Retina (tissue), 1 donor: Measurements from ENCODE around the gene AMT.
"Not testable (repeated sequence)": the region's sequence is repeated elsewhere in the genome, so short reads cannot be mapped to it uniquely, and the experiment has no call there.

Source experiments
- DNase-seq: peaks from one replicate; pipeline ENCODE4 v3.0.0-alpha.2; 2016

Gene AMT

DNA sequence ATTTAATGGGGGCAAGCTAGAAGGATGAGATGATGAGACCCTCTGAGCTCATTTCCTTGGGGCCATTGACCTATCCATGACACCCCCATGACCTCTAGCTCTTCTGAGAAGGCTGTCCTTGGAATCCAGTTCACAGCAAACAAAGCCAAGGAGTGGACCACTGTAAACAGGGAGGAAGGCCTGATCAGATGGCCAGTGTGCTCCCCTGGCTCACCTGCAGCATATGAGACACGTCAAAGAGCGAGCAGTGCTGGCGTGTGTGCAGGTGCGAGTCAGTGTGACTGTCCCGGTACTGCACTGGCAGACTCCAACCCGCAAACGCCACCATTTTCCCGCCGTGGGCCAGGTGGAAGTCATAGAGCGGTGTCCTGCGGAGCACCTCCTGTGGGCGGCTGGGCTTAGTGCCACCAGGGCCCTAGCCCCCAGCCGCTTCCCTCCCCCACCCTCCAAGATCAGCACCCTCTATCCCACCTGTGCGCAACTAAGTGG, 339 bp downstream of the AMT start:
- no peak for DNase-seq

DNA sequence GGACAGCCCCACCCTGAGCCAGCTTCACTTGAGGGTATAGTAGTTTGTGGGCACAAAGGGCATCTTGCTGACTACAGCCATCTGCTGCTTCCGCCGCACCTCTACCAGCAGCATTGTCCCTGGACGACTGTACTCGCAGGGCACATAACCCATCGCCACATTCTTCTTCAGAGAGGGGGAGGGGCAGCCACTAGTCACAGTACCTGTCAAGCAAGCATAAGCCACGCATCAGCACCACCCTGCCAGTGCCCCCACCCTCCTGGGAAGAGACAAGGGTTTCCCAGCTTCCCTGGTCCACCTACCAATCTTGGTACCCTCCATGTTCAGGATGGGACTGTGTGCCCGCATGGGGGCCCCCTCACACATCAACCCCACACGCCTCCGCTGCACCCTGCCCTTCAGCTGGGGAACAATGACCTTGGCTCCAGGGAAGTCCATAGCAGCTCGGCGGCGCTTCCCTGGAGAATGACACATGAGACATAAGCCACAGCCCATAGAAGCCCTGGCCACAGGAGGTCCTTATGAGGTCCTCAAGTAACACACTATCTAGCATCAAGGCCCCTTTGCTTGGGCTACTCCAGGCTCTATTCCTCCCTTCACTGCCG, 4.7 kb downstream of the AMT start:
- no peak for DNase-seq

GRCh38 chr3:49416867-49417266, 5.4 kb downstream of the AMT start:
- DNase-seq = no peak

DNA sequence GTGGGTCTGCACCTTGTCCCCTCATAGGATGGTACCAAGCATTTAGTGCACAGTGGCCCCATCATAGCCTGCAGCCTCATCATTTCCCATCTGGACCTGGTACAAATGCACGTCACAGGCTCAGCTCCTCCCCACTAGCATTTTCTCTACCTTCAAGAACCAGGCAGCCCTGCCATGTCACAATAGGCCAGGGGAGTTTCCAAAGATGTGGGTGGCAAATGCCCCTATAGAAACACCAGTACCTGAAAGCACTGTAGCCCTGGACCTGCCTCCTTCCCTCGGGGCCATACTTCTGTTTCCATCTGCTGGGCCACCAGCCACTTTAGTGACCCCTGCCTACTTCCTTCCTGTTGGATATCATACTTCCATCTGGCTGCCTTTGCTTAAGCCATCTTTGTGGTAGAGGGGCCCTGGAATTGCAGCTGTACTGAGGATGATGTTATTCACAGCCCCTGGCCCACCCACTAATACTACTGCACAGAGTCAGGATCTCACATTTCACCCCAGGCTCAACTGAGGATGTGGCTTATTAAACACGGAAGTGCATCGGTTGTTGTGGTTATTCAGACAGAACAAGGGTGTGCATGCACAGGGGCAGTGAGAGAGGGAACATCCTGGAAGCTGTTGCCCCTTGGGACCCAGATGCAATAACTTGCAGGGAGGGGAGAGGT, 6.2 kb downstream of the AMT start:
- DNase-seq = no peak

GRCh38 chr3:49414753-49415152, 7.5 kb downstream of the AMT start:
- no peak for DNase-seq

- no peak for DNase-seq
Observed at GRCh38 chr3:49413338-49413734, 8.9 kb downstream of the AMT start.

DNA sequence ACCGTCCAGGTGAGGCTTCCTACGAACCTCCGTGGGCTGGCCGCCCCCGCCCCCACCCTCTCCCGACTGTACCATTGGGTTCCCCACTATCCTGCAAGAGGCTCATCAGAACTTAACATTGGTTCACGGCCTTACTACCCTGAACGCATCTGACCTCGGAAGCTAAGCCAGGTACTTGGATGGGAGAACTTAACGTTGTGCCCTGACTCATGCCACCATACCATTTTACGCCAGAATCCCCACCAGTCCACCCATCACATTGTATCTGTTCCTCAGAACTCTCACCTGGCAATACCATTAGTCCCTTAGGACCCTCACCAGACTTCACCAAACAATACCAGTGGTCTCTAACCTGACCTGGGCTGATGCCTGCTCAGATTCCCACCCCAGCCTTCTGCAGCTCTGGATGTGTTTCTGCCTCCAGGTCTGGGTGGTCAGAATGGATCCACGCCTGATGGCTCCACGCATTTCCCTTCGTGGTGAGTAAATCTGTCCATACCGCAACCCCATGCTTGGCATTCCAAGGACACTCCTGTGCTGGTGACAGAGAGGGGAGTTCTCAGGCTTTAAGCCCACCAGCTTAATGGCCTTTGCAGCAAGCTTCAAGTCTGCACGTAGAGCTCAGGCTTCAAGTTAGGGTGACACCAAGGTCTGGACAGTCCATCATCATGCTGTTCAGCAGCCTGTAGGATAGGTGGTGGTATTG, 9.5 kb downstream of the AMT start:
- peak; percentile 9 for DNase-seq

- peak; percentile 98 for DNase-seq
Observed at GRCh38 chr3:49411968-49412631, 10.2 kb downstream of the AMT start, which contains the start of the genes RHOA and TCTA. RHOA (minus strand) TSS chr3:49411976; CDS start chr3:49375589, 36,387 bp downstream. TCTA (plus strand) TSS chr3:49412423; CDS start chr3:49412427, 4 bp downstream.

- no peak for DNase-seq
Observed at GRCh38 chr3:49411535-49411967, 10.7 kb downstream of the AMT start.

DNA sequence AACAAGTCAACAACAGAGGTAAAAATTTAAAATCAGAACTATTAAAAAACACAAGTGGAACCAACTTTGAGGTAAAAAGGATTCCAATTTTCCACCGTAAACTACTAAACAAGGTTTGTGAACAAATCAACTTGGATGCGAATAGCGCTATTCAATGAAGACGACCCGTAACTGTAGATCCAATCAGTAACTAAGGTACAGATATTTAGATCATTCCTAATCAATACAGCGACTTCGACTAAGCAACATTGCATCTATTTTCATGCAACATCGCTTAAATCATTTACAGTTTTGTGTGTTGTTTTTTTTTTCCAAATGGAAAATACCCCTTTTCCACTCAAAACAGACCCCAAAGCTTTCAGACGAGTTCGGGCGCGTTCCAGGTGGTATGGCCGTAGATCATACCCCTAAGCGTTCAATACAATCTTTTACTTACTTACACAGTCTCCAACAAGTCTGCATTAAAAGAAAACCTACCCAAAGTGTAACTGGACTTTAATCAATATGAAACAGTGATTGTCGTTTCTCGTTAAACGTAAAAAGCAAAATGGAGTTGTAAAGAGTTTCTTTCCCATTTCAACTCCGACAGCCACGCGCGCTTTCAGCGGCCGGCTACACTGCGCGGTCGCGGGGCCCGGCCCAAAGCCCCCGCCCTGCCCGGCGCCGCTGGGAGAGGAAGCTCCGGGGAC, 11.3 kb downstream of the AMT start:
- DNase-seq = peak; percentile 43

DNA sequence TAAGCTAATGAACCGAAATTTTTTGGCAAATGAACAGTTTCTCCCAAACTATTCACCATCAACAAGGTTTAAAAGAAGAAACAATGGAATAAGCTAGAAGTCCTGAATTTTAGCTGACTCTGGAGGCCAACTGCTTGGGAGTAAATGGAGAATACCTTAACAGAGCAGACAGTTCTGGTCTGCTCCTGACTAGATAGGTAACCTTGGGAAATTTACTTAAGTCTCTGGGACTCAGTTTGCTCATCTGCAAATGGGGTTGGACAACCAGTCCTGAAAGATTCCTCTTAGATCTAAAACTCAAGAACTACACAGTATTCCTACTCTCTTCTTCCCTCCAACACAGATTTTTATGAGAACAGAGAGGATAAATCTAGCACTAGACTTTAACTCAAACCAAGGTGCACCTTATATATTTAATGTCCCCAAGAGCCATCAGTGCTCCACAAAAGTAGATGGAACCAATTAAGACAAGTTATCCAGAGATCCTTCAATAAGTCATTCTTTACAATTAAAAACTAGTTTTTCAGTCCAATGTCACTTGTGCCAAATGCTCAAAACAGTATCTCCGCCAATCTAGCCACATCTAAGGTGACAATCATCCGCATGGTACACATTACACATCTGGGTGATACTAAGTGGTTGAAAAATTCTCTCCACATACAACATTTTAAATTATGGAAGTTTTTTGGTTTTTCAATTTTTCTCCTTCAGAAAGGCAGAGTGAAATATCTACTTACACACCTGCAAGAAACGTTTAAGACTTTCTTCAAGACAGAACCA, 12.0 kb downstream of the AMT start:
- no peak for DNase-seq

DNA sequence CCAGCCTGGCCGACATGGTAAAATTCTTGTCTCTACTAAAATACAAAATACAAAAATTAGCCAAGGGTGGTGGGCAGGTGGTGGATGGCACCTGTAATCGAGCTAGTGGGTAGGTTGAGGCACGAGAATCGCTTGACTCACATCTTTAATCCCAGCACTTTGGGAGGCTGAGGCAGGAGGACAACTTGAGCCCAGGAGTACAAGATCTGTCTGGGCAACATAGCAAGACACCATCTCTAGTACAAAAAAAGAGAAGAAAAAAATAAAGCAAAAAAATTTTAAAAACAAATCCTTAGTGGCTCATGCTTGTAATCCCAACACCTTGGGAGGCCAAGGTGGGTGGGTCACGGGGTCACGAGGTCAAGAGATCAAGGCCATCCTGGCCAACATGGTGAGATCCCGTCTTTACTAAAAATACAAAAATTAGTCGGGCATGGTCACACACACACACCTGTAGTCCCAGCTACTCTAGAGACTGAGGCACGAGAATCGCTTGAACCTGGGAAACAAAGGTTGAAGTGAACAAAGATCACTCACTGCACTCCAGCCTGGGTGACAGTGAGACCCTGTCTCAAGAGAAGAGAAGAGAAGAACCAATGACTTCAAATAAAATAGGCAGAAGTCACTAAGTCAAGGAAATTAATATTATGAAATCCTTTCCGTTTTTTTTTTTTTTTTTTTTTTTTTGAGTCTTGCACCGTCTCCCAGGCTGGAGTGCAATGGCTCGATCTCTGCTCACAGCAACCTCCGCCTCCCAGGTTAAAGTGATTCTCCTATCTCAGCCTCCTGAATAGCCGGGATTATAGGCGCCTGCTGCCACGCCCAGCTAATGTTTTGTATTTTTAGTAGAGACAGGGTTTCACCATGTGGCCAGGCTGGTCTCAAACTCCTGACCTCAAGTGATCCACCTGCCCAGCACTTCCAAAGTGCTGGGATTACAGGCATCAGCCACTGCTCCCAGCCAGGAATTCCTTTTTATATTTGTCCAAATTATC, 15.4 kb downstream of the AMT start:
- no peak for DNase-seq

DNA sequence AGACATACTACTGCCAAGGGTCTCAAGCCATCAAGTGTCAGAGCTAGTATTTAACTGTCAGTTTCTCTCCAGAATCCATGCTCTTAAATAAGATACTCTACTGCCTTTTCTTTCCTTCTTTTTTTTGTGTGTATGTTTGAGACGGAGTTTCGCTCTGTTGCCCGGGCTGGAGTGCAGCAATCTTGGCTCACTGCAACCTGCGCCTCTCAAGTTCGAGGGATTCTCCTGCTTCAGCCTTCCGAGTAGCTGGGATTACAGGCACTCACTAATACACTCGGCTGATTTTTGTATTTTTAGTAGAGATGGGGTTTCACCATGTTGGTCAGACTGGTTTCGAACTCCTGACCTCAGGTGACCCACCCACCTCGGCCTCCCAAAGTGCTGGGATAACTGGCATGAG, 16.7 kb downstream of the AMT start:
- DNase-seq = not testable (repeated sequence)

- no peak for DNase-seq
Observed at GRCh38 chr3:49403891-49404290, 18.4 kb downstream of the AMT start.

DNA sequence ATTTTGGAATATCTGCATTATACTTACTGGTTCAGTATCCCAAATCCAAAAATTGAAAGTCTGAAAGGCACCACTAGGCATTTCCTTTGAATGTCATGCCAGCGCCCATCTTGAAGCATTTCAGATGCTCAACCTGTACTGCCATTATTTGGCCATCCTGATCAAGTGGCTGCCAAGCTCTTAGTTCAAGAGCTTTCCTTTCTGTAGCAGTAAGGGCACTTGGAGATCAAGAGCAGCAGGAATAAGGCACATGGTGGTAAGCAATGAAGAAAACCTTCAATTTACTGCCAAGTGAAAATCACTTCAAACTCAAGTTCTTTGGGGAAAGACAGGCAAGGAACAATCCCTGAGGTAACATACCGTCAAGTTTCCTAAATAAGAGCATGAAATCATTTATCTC, 20.5 kb downstream of the AMT start:
- DNase-seq = no peak

GRCh38 chr3:49399461-49399860, 22.8 kb downstream of the AMT start:
- no peak for DNase-seq

DNA sequence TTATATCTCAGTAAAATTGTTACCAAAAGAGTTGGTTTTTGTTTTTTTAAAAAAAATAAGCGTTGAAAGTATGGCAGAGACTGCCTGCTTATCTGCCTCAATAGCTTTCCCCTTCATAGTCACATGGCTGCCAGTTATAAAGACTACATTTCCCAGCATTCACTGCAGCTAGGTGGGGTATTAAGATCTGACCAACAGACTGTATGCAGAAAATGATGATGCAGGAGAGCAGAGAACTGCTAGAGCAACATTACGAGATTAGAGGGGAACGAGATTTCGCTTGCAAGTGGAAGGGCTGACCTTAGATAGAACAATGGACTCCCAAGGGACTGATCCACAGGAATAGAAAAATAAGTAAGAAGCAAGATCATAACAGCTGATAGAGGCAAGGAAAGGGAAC, 24.8 kb downstream of the AMT start:
- peak; percentile 27 for DNase-seq

GRCh38 chr3:49391310-49391709, 31.0 kb downstream of the AMT start:
- not testable (repeated sequence) for DNase-seq

DNA sequence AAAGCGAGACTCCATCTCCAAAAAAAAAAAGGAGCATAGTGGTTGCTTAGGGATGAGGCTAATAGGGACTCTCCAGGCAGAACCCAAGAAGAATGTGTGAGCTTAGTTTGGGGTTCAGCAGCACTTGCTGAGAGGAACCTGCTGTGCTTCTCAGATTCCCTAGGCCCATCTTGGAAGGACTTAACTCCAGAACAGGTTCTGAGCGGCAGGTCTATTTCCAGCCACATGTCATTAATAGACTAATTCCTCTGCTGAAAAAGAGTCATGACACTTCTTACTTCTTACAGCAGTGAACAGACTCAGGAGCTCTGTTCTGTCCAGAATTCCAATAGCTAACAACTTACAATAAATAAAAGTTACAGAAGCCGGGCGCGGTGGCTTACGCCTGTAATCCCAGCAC, 33.0 kb downstream of the AMT start:
- no peak for DNase-seq

DNA sequence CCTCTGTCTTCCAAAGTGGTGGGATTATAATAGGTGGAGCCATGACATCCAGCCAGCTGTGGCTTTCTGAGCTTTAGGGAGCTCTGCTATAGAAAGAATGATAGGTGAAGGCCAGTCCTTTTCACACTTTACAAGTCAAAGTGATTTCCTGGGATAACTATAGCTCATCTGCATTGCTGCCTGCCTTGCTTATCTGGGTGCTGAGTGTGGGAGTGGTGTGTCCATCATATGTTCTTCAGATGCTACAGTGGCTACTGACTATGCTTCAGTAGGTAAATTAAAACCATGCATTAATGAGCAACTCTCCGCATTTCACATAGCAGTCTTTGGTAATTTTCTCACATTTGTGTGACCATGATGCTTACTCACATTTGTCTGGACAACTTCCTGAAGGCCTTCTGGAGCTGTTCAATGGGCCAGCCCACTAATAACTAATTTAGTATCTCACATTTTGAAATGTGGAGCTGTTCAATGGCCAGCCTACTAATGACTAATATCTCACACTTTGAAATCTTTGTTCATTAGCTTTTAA, 33.9 kb downstream of the AMT start:
- DNase-seq = no peak
